GM12878 (cell line): ENCODE results near the gene CPS1. TPM values are rescaled to one million over a fixed set of nuclear protein-coding genes. Genes with fewer than 3 reads are reported as not detected.

ENCODE experiments used
- ATAC-seq: fragments of 200-7000 bp; cut with Tn5 transposase; 3 replicates; pipeline ENCODE4 v1.9.1; 2020; ENCODE audit warnings: mild to moderate bottlenecking, moderate library complexity
- BruUV-seq: library from RNA; stranded (reverse); fragments of 400-500 nt; replicated peaks from 2 replicates; lab custom pipeline; 2021; lab: Mats Ljungman, UMichigan
- CTCF ChIA-PET: fragments of 300-600 bp; sonication (Branson Sonifier 250); formaldehyde crosslinking; extraction: SDS; loops from one replicate; lab custom pipeline; 2021; ENCODE audit warnings: inconsistent platforms; lab: Yijun Ruan, JAX
- POLR2A ChIA-PET: fragments of 350-600 bp; formaldehyde crosslinking; extraction: SDS; loops from one replicate; lab custom pipeline; 2021; ENCODE audit warnings: inconsistent platforms; lab: Charles Lee
- RAD21 ChIA-PET: fragments of 300-600 bp; sonication (Branson Sonifier 250); formaldehyde crosslinking; loops from one replicate; lab custom pipeline; 2023; ENCODE audit warnings: antibody characterized with exemption; ENCODE audit not compliant: unreplicated experiment; lab: Charles Lee
- SMC1A ChIA-PET: fragments of 300-600 bp; sonication (Branson Sonifier 250); formaldehyde crosslinking; loops from one replicate; lab custom pipeline; 2023; ENCODE audit not compliant: unreplicated experiment, uncharacterized antibody; lab: Charles Lee
- DNase-seq: peaks from one replicate; pipeline ENCODE4 v3.0.0-alpha.2; 2011; ENCODE audit warnings: low read depth, low spot score
- FAIRE-seq: peaks from 3 replicates; lab custom pipeline; 2011; peaks lifted over from hg19 to GRCh38; lab: Jason Lieb, UNC
- H2AFZ ChIP-seq: 2 replicates; pipeline ENCODE4 v1.6.0; 2011; ENCODE audit warnings: low read depth, low read length, control low read depth; ENCODE audit not compliant: control insufficient read depth
- H3K27ac ChIP-seq: 2 replicates; pipeline ENCODE4 v1.5.1; 2011; ENCODE audit warnings: control low read depth; ENCODE audit not compliant: control insufficient read depth, insufficient read depth
- H3K27me3 ChIP-seq, 2 experiments: replicated peaks in 1 of 2; 2 replicates each; pipeline versions ENCODE4 v1.6.0 to v1.6.1; 2011; ENCODE audit warnings: low read length in 1 of 2; ENCODE audit not compliant: control insufficient read depth in 2 of 2, insufficient read depth in 2 of 2
- H3K36me3 ChIP-seq, 2 experiments: 2 replicates each; pipeline ENCODE4 v1.5.1; 2011; ENCODE audit warnings: low read length in 1 of 2; ENCODE audit not compliant: control insufficient read depth in 2 of 2, insufficient read depth in 2 of 2
- H3K4me1 ChIP-seq: 2 replicates; pipeline ENCODE4 v1.6.1; 2011; ENCODE audit warnings: mild to moderate bottlenecking, low read length, moderate library complexity, mixed read lengths; ENCODE audit not compliant: control insufficient read depth, insufficient read depth
- H3K4me2 ChIP-seq: 2 replicates; pipeline ENCODE4 v1.6.0; 2011; ENCODE audit warnings: control low read depth; ENCODE audit not compliant: control insufficient read depth, insufficient read depth
- H3K4me3 ChIP-seq: fragments of 200-600 bp; sonication (generic); 2 replicates; pipeline ENCODE4 v1.5.1; 2016
- H3K79me2 ChIP-seq: 2 replicates; pipeline ENCODE4 v1.6.0; 2011; ENCODE audit warnings: low read length; ENCODE audit not compliant: control insufficient read depth, insufficient read depth
- H3K9ac ChIP-seq: 2 replicates; pipeline ENCODE4 v1.8.0; 2011; ENCODE audit warnings: low read length, control low read depth, mixed read lengths; ENCODE audit not compliant: control insufficient read depth, insufficient read depth
- H3K9me3 ChIP-seq: replicated peaks from 3 replicates; pipeline ENCODE4 v1.5.1; 2011; ENCODE audit warnings: mild to moderate bottlenecking, low read length; ENCODE audit not compliant: control insufficient read depth, insufficient read depth
- H4K20me1 ChIP-seq: 2 replicates; pipeline ENCODE4 v1.6.0; 2011; ENCODE audit not compliant: control insufficient read depth, insufficient read depth
- CBX3 ChIP-seq: fragments of 200-600 bp; sonication (generic); IDR thresholded peaks from 2 replicates; pipeline ENCODE4 v1.6.1; 2016; ENCODE audit warnings: low read depth, borderline replicate concordance
- CREM ChIP-seq: IDR thresholded peaks from 2 replicates; pipeline ENCODE4 v1.6.1; 2014; ENCODE audit warnings: antibody characterized with exemption, low read depth
- ESRRA ChIP-seq: IDR thresholded peaks from 2 replicates; pipeline ENCODE4 v1.6.1; 2012; ENCODE audit warnings: mild to moderate bottlenecking, low read length, improper control_type of control experiment
- ETV6 ChIP-seq, 2 experiments: fragments of 450-650 bp in 1 of 2; IDR thresholded peaks in 1 of 2; conservative IDR thresholded peaks in 1 of 2; 2 replicates each; pipeline ENCODE4 v1.6.1; 2014; ENCODE audit warnings: antibody characterized with exemption in 1 of 2, borderline replicate concordance in 1 of 2, low read depth in 1 of 2, mild to moderate bottlenecking in 1 of 2, moderate library complexity in 1 of 2
- HCFC1 ChIP-seq: fragments of 150-350 bp; IDR thresholded peaks from 2 replicates; pipeline ENCODE4 v1.6.1; 2014; ENCODE audit warnings: low read length
- HDAC2 ChIP-seq: fragments of 200-600 bp; sonication (generic); IDR thresholded peaks from 2 replicates; pipeline ENCODE4 v1.6.1; 2017
- IKZF2 ChIP-seq, 2 experiments: fragments of 450-650 bp; IDR thresholded peaks; 2 replicates each; pipeline ENCODE4 v1.6.1; 2017; ENCODE audit warnings: mild to moderate bottlenecking in 2 of 2, moderate library complexity in 2 of 2
- KAT2A ChIP-seq: conservative IDR thresholded peaks from 2 replicates; pipeline ENCODE4 v1.6.1; 2011; ENCODE audit warnings: low read depth, low read length; ENCODE audit not compliant: control insufficient read depth
- KLF5 ChIP-seq: fragments of 450-650 bp; IDR thresholded peaks from 2 replicates; pipeline ENCODE4 v1.6.1; 2014; ENCODE audit warnings: mild to moderate bottlenecking; ENCODE audit not compliant: partially characterized antibody
- MYB ChIP-seq: fragments of 150-350 bp; IDR thresholded peaks from 2 replicates; pipeline ENCODE4 v1.6.1; 2014; ENCODE audit warnings: mild to moderate bottlenecking, low read depth, low read length, borderline replicate concordance
- NKRF ChIP-seq: fragments of 450-650 bp; conservative IDR thresholded peaks from 2 replicates; pipeline ENCODE4 v1.6.1; 2017; ENCODE audit warnings: mild to moderate bottlenecking, moderate library complexity
- PML ChIP-seq: IDR thresholded peaks from 2 replicates; pipeline ENCODE4 v1.6.1; 2012; ENCODE audit warnings: low read length, inconsistent platforms
- POU2F2 ChIP-seq: IDR thresholded peaks from 3 replicates; pipeline ENCODE4 v1.6.1; 2011; ENCODE audit warnings: low read depth, mild to moderate bottlenecking, low read length, borderline replicate concordance
- SIN3A ChIP-seq: IDR thresholded peaks from 2 replicates; pipeline ENCODE4 v1.6.1; 2012; ENCODE audit warnings: low read depth, low read length, improper control_type of control experiment
- SIX5 ChIP-seq: IDR thresholded peaks from 2 replicates; pipeline ENCODE4 v1.6.1; 2011; ENCODE audit warnings: mild to moderate bottlenecking, low read depth, low read length, moderate library complexity; ENCODE audit not compliant: severe bottlenecking
- SUPT20H ChIP-seq: IDR thresholded peaks from 2 replicates; pipeline ENCODE4 v1.6.1; 2011; ENCODE audit warnings: low read depth, mild to moderate bottlenecking, low read length, moderate library complexity, borderline replicate concordance; ENCODE audit not compliant: control insufficient read depth
- USF1 ChIP-seq: IDR thresholded peaks from 2 replicates; pipeline ENCODE4 v1.6.1; 2011; ENCODE audit warnings: borderline replicate concordance, low read depth, mild to moderate bottlenecking, moderate library complexity, mixed read lengths, low read length; ENCODE audit not compliant: insufficient read depth; ENCODE audit errors: extremely low read length
- WRNIP1 ChIP-seq: IDR thresholded peaks from 2 replicates; pipeline ENCODE4 v1.6.1; 2011; ENCODE audit warnings: low read depth, low read length, improper control_type of control experiment, borderline replicate concordance
- WGBS: methylation state at CpG from one replicate; pipeline ENCODE4 v1.1.6; 2016; ENCODE audit warnings: low lambda C conversion rate; ENCODE audit not compliant: insufficient replicate concordance, insufficient coverage; ENCODE audit errors: missing lambda C conversion rate; 5-methylcytosine and 5-hydroxymethylcytosine counted together
- in situ Hi-C: fragments of 300-500 bp; cut with MboI; formaldehyde crosslinking; loops from 9 replicates; pipeline ENCODE4 v1.14.3; 2018; ENCODE audit warnings: mixed read lengths
- intact Hi-C: fragments of 100-400 bp; cut with micrococcal nuclease; formaldehyde crosslinking; loops from one replicate; pipeline ENCODE4 v1.14.2; 2022; ENCODE audit not compliant: unreplicated experiment
- polyA plus RNA-seq, 11 experiments: library from polyadenylated mRNA; depleted of rRNA in 4 of 11; unstranded in 6 of 11; stranded (reverse) in 5 of 11; fragments of >200 nt; fragmentation: Nextera tagmentation in 4 of 11; fragmentation: Illumina TruSeq in 1 of 11; extraction: Ambion mirVana in 4 of 11; extraction: Trizol in 1 of 11; gene quantifications; 1 replicate in 1 of 11; 2 replicates in 10 of 11; pipeline versions ENCODE4 v1.2.1 to v1.2.3, GENCODE V29; 2011 to 2016; ENCODE audit warnings: inconsistent platforms in 2 of 11, missing spikeins in 2 of 11, low read depth in 1 of 11
- total RNA-seq, 4 experiments: library from RNA; depleted of rRNA in 3 of 4; stranded (reverse); fragments of >200 nt in 3 of 4; fragmentation: Illumina TruSeq in 1 of 4; extraction: Trizol in 1 of 4; gene quantifications; 2 replicates each; pipeline versions ENCODE4 v1.2.1 to v1.2.3, GENCODE V29; 2013 to 2021
- TF ChIP-seq, protein P1 (sequence below): IDR thresholded peaks from 2 replicates; pipeline ENCODE4 v1.6.1; 2012; ENCODE audit warnings: low read depth, low read length, improper control_type of control experiment
- TF ChIP-seq, protein P2 (sequence below): IDR thresholded peaks from 2 replicates; pipeline ENCODE4 v1.6.1; 2012; ENCODE audit warnings: low read length, inconsistent platforms

CPS1 gene
- total and polyA plus RNA-seq, 10 of the 15 experiments (the other 5 are each of a cell fraction or from before 2014, with no cell fraction given): 0.20 to 4.6 (median 0.55) TPM

DNA sequence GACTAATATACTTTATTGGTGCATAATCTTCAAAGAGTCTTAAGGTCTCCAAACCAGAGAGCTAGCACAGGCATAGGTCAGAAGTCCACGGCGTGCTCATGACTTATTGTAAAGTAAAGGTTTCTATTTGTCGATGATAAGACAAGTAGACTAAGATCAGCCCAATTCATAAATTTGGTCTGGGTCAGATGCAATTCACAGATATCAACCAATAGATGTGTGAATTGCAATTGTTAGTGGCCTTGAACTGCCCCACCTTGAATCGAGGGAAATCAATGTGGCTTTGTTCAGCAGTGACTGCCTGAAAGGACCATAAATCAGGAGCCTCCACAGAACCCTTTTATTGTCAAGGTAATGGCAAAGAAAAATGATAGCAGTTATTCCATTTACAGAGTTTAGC, 39.1 kb upstream of the CPS1 start:
- Histone ChIP-seq H3K4me1 (no peaks in the 10 kb centered on the region), H2AFZ (no peak overlapping the region), H3K4me3 (no peak overlapping the region), H3K27me3 (no peaks in the 10 kb centered on the region), H3K9me3 (no peaks in the 10 kb centered on the region), H4K20me1 (no peaks in the 10 kb centered on the region), H3K79me2 (no peaks in the 10 kb centered on the region), H3K4me2 (no peak overlapping the region), H3K9ac (no peak overlapping the region), H3K27ac (no peak overlapping the region), H3K36me3 (no peaks in the 10 kb centered on the region)
- no peak for DNase-seq
- no peak for FAIRE-seq
- ChIA-PET RAD21 (no interaction called here), CTCF (interaction anchor here (1.4 kb wide), 2 partner anchors 13 to 14 kb away, joined by 3 to 7 read pairs; no protein-coding TSS in a partner anchor), POLR2A (no interaction called here), SMC1A (interaction anchor here (1.2 to 1.4 kb wide), 2 partner anchors 11 to 14 kb away, joined by 3 to 4 read pairs; no protein-coding TSS in a partner anchor)
- intact Hi-C loops: no loop called here
- ATAC-seq: no peak
- WGBS: 43% methylated on average over 4 of the region's 4 CpGs
- no TSS peak for BruUV-seq
- in situ Hi-C loops: no loop called here
- TF ChIP-seq MYB: no peak
- no peak for TF ChIP-seq ESRRA
- TF ChIP-seq PML: no peak
- TF ChIP-seq, protein P1, sequence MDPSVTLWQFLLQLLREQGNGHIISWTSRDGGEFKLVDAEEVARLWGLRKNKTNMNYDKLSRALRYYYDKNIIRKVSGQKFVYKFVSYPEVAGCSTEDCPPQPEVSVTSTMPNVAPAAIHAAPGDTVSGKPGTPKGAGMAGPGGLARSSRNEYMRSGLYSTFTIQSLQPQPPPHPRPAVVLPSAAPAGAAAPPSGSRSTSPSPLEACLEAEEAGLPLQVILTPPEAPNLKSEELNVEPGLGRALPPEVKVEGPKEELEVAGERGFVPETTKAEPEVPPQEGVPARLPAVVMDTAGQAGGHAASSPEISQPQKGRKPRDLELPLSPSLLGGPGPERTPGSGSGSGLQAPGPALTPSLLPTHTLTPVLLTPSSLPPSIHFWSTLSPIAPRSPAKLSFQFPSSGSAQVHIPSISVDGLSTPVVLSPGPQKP: no peak
- no peak for TF ChIP-seq ETV6 (conservative IDR thresholded peaks at IDR 0.05 in 1 of 2, IDR thresholded peaks at IDR 0.05 in 1 of 2; ENCODE audit: borderline replicate concordance in 1 of 2, low read depth in 1 of 2)
- TF ChIP-seq USF1: no peak
- TF ChIP-seq WRNIP1: no peak
- no peak for TF ChIP-seq KLF5
- TF ChIP-seq CBX3: no peak
- no peak for TF ChIP-seq HDAC2
- no peak for TF ChIP-seq KAT2A
- TF ChIP-seq, protein P2, sequence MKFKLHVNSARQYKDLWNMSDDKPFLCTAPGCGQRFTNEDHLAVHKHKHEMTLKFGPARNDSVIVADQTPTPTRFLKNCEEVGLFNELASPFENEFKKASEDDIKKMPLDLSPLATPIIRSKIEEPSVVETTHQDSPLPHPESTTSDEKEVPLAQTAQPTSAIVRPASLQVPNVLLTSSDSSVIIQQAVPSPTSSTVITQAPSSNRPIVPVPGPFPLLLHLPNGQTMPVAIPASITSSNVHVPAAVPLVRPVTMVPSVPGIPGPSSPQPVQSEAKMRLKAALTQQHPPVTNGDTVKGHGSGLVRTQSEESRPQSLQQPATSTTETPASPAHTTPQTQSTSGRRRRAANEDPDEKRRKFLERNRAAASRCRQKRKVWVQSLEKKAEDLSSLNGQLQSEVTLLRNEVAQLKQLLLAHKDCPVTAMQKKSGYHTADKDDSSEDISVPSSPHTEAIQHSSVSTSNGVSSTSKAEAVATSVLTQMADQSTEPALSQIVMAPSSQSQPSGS: no peak
- no peak for TF ChIP-seq HCFC1
- no peak for TF ChIP-seq POU2F2
- TF ChIP-seq CREM: no peak
- TF ChIP-seq SIX5: no peak
- TF ChIP-seq NKRF: no peak
- no peak for TF ChIP-seq SIN3A
- no peak for TF ChIP-seq IKZF2 (IDR thresholded peaks at IDR 0.05)
- no peak for TF ChIP-seq SUPT20H
